Epithelial cell of esophagus (primary cell): ENCODE measurements around the gene INO80.
"Not testable (repeated sequence)": the region's sequence is repeated elsewhere in the genome, so short reads cannot be mapped to it uniquely, and the experiment has no call there.

Experiments used
- DNase-seq: peaks from one replicate; pipeline ENCODE4 v3.0.0; 2010; ENCODE audit warnings: low read depth
- H3K4me3 ChIP-seq: 2 replicates; pipeline ENCODE4 v1.5.1; 2011; ENCODE audit warnings: mild to moderate bottlenecking, low read length, control low read depth
- TF ChIP-seq, protein P1 (sequence below): IDR thresholded peaks from 2 replicates; pipeline ENCODE4 v1.5.1; 2011; ENCODE audit warnings: low read depth, mild to moderate bottlenecking, low read length, control low read depth, inconsistent platforms; ENCODE audit not compliant: insufficient read depth; ENCODE audit errors: missing control alignments

Gene INO80

GRCh38 chr15:40969363-40969762, 146.7 kb downstream of the INO80 start:
- no peak for DNase-seq
- no peak overlapping the region for H3K4me3 ChIP-seq
- TF ChIP-seq, protein P1, sequence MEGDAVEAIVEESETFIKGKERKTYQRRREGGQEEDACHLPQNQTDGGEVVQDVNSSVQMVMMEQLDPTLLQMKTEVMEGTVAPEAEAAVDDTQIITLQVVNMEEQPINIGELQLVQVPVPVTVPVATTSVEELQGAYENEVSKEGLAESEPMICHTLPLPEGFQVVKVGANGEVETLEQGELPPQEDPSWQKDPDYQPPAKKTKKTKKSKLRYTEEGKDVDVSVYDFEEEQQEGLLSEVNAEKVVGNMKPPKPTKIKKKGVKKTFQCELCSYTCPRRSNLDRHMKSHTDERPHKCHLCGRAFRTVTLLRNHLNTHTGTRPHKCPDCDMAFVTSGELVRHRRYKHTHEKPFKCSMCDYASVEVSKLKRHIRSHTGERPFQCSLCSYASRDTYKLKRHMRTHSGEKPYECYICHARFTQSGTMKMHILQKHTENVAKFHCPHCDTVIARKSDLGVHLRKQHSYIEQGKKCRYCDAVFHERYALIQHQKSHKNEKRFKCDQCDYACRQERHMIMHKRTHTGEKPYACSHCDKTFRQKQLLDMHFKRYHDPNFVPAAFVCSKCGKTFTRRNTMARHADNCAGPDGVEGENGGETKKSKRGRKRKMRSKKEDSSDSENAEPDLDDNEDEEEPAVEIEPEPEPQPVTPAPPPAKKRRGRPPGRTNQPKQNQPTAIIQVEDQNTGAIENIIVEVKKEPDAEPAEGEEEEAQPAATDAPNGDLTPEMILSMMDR: no peak

GRCh38 chr15:40968290-40969085, 147.6 kb downstream of the INO80 start:
- TF ChIP-seq, protein P1: no peak
- no peak for DNase-seq
- no peak overlapping the region for H3K4me3 ChIP-seq

GRCh38 chr15:40964634-40965033, 151.4 kb downstream of the INO80 start:
- H3K4me3 ChIP-seq: no peak overlapping the region
- TF ChIP-seq, protein P1: no peak
- no peak for DNase-seq

DNA sequence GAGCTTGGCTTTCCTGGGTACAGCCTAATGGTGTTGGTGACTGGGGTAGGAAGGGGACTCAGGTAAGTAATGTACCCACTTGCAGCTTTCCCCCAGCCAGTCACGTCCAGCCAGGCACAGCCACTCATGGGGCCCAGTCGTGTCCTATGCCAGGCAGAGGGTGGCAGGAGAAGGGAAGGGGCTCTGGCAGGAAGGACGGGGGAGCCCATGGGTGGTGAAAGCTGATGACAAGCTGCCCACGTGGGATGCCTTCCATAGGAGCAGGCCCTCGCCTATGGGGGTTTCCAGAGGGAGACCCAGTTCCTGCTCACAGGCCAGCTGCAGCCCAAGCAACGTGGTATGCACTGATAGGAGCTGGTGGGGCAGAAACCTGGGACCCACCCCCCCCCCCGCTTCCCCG, 152.1 kb downstream of the INO80 start:
- H3K4me3 ChIP-seq: no peak overlapping the region
- no peak for DNase-seq
- TF ChIP-seq, protein P1: no peak

DNA sequence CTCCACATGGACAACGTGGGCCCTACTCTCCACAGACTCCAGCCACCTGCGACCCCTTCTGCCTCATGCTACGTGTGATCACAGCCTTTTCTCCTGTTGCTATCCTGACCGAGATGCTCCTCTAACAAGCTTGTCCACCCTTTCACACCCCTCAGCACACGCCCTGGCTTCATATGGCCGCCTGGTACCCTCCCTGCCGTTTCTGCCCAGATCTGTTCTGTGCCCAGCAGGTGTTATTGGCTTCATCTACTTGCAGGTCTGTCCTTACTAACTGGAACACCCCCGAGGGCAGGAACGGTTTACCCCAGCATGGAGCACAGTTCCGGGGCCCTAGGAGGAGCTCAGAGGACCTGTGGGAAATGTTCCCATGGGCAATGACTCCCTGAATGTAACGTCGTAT, 152.9 kb downstream of the INO80 start:
- TF ChIP-seq, protein P1: no peak
- no peak overlapping the region for H3K4me3 ChIP-seq
- DNase-seq: no peak

DNA sequence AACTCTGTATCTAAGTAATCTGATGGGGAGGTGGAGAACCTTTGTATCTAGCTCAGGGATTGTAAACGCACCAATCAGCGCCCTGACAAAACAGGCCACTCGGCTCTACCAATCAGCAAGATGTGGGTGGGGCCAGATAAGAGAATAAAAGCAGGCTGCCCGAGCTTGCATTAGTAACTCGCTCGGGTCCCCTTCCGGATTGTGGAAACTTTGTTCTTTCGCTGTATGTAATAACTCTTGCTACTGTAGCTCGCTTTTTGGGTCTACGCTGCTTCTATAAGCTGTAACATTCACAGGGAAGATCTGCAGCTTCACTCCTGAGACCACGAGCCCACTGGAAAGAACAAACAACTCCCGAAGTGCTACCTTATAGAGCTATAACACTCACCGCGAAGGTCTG, 153.8 kb downstream of the INO80 start:
- H3K4me3 ChIP-seq, DNase-seq: not testable (repeated sequence)

GRCh38 chr15:40961740-40962139, 154.3 kb downstream of the INO80 start:
- H3K4me3 ChIP-seq, DNase-seq: not testable (repeated sequence)

- TF ChIP-seq, protein P1: no peak
- H3K4me3 ChIP-seq: no peak overlapping the region
- no peak for DNase-seq
These were observed 155.2 kb downstream of the INO80 start for GRCh38 chr15:40960925-40961324.
